OCI-LY3 (cell line): Measurements from ENCODE around the gene RPS14.

ENCODE experiments used
- H2AFZ ChIP-seq: fragments of 200-600, 300-600 bp; shearing (Covaris generic); 2 replicates; pipeline ENCODE4 v1.6.0; 2014; ENCODE audit warnings: antibody characterized with exemption, low read depth, low read length
- H3K27ac ChIP-seq: fragments of 200-600, 300-600 bp; sonication (generic); 2 replicates; pipeline ENCODE4 v1.5.1; 2014; ENCODE audit warnings: mild to moderate bottlenecking, low read length, moderate library complexity, mixed read lengths
- H3K27me3 ChIP-seq: fragments of 200-600, 300-600 bp; sonication (generic); 2 replicates; pipeline ENCODE4 v1.6.1; 2014; ENCODE audit warnings: low read depth, low read length, mixed read lengths
- H3K36me3 ChIP-seq: fragments of 200-600, 300-600 bp; sonication (generic); replicated peaks from 2 replicates; pipeline ENCODE3; 2014; ENCODE audit warnings: low read depth, low read length, mixed read lengths
- H3K4me1 ChIP-seq: fragments of 300-600, 200-600 bp; sonication (generic); 2 replicates; pipeline ENCODE4 v1.6.1; 2014; ENCODE audit warnings: low read length, mixed read lengths
- H3K4me2 ChIP-seq: fragments of 200-600, 300-600 bp; sonication (generic); 2 replicates; pipeline ENCODE4 v1.6.1; 2014; ENCODE audit warnings: low read length, mixed read lengths
- H3K4me3 ChIP-seq: fragments of 300-600, 200-600 bp; sonication (generic); 2 replicates; pipeline ENCODE4 v1.5.1; 2014; ENCODE audit warnings: antibody characterized with exemption, mild to moderate bottlenecking, low read length, moderate library complexity
- H3K79me2 ChIP-seq: fragments of 300-600, 200-600 bp; shearing (Covaris generic); 2 replicates; pipeline ENCODE4 v1.6.1; 2014; ENCODE audit warnings: mild to moderate bottlenecking, low read length, mixed read lengths
- H3K9ac ChIP-seq: fragments of 300-600, 200-600 bp; shearing (Covaris generic); 2 replicates; pipeline ENCODE4 v1.6.0; 2014; ENCODE audit warnings: mild to moderate bottlenecking, low read length, moderate library complexity
- H3K9me3 ChIP-seq: fragments of 200-600, 300-600 bp; shearing (Covaris generic); 2 replicates; pipeline ENCODE4 v1.6.1; 2014; ENCODE audit warnings: low read length, mixed read lengths; ENCODE audit not compliant: insufficient read depth
- H4K20me1 ChIP-seq: fragments of 200-600, 300-600 bp; sonication (generic); 2 replicates; pipeline ENCODE4 v1.6.1; 2016; ENCODE audit warnings: low read length, mixed read lengths; ENCODE audit not compliant: insufficient read depth
- EZH2phosphoT487 ChIP-seq: fragments of 200-600 bp; shearing (Covaris generic); IDR thresholded peaks from 2 replicates; pipeline ENCODE4 v1.6.1; 2018; ENCODE audit warnings: antibody characterized with exemption, mixed run types, low read depth
- TF ChIP-seq, protein P1 (sequence below): fragments of 200-600, 300-600 bp; sonication (generic); IDR thresholded peaks from 2 replicates; pipeline ENCODE4 v1.5.1; 2014; ENCODE audit warnings: antibody characterized with exemption, low read length, low read depth

The RPS14 gene

DNA sequence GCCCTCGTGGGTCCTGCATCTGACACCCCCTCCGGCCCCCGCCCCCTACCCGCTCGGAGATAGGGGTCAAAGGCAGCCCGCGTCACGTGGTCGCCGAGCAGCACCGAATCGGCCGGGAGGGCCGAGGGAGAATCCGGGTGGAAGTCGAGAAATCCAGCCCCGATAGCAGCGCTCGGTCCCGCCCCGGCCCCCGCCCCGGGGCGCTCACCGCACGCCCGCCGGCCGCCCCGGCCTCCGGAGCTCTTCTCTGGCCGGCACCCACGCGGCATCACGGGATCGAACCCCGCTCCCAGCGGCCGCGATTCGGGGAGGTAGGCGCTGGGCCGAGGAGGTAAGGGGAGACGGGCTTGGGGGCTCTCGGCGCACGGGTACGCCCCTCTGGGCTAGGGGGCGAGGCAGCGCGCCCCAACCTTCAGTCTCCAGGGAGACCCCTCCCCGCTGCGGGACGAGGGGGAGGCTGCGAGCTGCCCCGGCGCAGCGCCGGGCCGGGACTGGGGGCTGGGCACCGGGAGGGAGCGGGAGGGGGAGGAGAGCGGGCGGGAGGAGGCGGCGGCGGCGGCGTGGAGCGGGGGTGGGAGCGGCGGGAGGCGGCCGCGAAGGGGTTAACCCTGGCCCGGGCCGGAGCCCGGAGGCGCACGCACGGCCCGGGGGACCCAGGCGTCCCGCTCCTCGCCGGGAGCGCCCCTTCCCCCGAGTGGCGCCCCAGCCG, 36.3 kb upstream of the RPS14 start:
- peaks cover 42% of the 10 kb centered on the region for H3K4me1 ChIP-seq
- no peaks in the 10 kb centered on the region for H3K27me3 ChIP-seq
- TF ChIP-seq, protein P1, sequence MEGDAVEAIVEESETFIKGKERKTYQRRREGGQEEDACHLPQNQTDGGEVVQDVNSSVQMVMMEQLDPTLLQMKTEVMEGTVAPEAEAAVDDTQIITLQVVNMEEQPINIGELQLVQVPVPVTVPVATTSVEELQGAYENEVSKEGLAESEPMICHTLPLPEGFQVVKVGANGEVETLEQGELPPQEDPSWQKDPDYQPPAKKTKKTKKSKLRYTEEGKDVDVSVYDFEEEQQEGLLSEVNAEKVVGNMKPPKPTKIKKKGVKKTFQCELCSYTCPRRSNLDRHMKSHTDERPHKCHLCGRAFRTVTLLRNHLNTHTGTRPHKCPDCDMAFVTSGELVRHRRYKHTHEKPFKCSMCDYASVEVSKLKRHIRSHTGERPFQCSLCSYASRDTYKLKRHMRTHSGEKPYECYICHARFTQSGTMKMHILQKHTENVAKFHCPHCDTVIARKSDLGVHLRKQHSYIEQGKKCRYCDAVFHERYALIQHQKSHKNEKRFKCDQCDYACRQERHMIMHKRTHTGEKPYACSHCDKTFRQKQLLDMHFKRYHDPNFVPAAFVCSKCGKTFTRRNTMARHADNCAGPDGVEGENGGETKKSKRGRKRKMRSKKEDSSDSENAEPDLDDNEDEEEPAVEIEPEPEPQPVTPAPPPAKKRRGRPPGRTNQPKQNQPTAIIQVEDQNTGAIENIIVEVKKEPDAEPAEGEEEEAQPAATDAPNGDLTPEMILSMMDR: no peak
- no peak for TF ChIP-seq EZH2phosphoT487
- H3K4me2 ChIP-seq: peak overlapping the region; percentile 83
- peaks cover 5% of the 10 kb centered on the region for H4K20me1 ChIP-seq
- peak overlapping the region; percentile 45; the same call in 1 of the 2 replicates for H3K27ac ChIP-seq
- peaks cover 44% of the 10 kb centered on the region for H3K79me2 ChIP-seq
- H3K36me3 ChIP-seq: no peaks in the 10 kb centered on the region
- H3K9me3 ChIP-seq: no peaks in the 10 kb centered on the region
- H3K4me3 ChIP-seq: peak overlapping the region; percentile 99
- peak overlapping the region; percentile 77; the same call in 1 of the 2 replicates for H2AFZ ChIP-seq
- H3K9ac ChIP-seq: peak overlapping the region; percentile 99

GRCh38 chr5:150484964-150485692, 35.6 kb upstream of the RPS14 start:
- Histone ChIP-seq H3K9me3 (no peaks in the 10 kb centered on the region), H4K20me1 (peaks cover 2% of the 10 kb centered on the region), H3K4me3 (peak overlapping the region; percentile 99), H3K79me2 (peaks cover 37% of the 10 kb centered on the region), H3K36me3 (no peaks in the 10 kb centered on the region), H2AFZ (peak overlapping the region; percentile 77), H3K4me2 (peak overlapping the region; percentile 83), H3K9ac (peak overlapping the region; percentile 99), H3K27ac (no peak overlapping the region), H3K4me1 (peaks cover 35% of the 10 kb centered on the region), H3K27me3 (no peaks in the 10 kb centered on the region)
- TF ChIP-seq, protein P1: no peak
- TF ChIP-seq EZH2phosphoT487: no peak

DNA sequence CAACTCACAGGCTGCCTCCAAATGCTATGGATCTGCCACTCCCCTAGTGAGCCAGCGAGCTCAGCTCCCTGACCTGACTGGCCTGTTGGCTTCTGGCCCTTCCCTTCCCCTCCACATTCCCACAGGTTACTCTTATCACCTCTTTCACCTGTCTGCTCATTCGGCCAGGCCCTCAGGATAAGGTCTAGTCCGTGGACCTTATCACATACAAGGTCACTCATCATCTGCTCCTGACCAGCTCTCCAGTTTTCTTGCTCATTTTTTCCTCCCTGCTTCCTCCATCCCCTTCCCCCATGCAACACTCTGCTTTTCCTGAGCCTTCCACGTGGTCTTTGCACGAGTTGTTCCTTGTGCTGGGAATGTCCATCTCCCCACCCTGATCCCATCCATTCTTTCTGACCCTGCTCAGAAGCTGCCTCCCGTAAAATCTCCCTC, 32.5 kb upstream of the RPS14 start:
- Histone ChIP-seq H3K4me3 (no peak overlapping the region), H3K27me3 (no peaks in the 10 kb centered on the region), H3K27ac (no peak overlapping the region), H4K20me1 (no peaks in the 10 kb centered on the region), H2AFZ (no peak overlapping the region), H3K4me1 (peaks cover 4% of the 10 kb centered on the region), H3K9ac (no peak overlapping the region), H3K36me3 (no peaks in the 10 kb centered on the region), H3K4me2 (no peak overlapping the region), H3K9me3 (no peaks in the 10 kb centered on the region), H3K79me2 (peaks cover 7% of the 10 kb centered on the region)
- no peak for TF ChIP-seq EZH2phosphoT487

GRCh38 chr5:150481708-150481965, 32.1 kb upstream of the RPS14 start:
- H3K4me3 ChIP-seq: no peak overlapping the region
- H4K20me1 ChIP-seq: no peaks in the 10 kb centered on the region
- H2AFZ ChIP-seq: no peak overlapping the region
- H3K9me3 ChIP-seq: no peaks in the 10 kb centered on the region
- no peak overlapping the region for H3K9ac ChIP-seq
- TF ChIP-seq, protein P1: no peak
- TF ChIP-seq EZH2phosphoT487: no peak
- no peaks in the 10 kb centered on the region for H3K36me3 ChIP-seq
- H3K4me2 ChIP-seq: no peak overlapping the region
- H3K27ac ChIP-seq: no peak overlapping the region
- H3K27me3 ChIP-seq: no peaks in the 10 kb centered on the region
- peaks cover 3% of the 10 kb centered on the region for H3K79me2 ChIP-seq
- peaks cover 3% of the 10 kb centered on the region; the same call in 1 of the 2 replicates for H3K4me1 ChIP-seq
